Fibroblast of mammary gland (primary cell): ENCODE data around the gene FBXL19.

Source experiments
- DNase-seq: peaks from one replicate; pipeline ENCODE4 v3.0.0-alpha.2; 2010; ENCODE audit warnings: low read depth
- H3K4me3 ChIP-seq: 2 replicates; pipeline ENCODE4 v1.5.1; 2011; ENCODE audit warnings: low read depth, mild to moderate bottlenecking, low read length, moderate library complexity; ENCODE audit not compliant: control insufficient read depth
- CTCF ChIP-seq: conservative IDR thresholded peaks from 2 replicates; pipeline ENCODE4 v1.5.1; 2011; ENCODE audit warnings: low read depth, low read length, inconsistent platforms; ENCODE audit not compliant: control insufficient read depth, insufficient read depth

The FBXL19 gene

GRCh38 chr16:30964574-30965226 lies 41.3 kb downstream of the FBXL19 start:
- TF ChIP-seq CTCF, result no peak
- H3K4me3 ChIP-seq, result no peak overlapping the region
- no peak for DNase-seq

GRCh38 chr16:30965436-30965835 lies 42.1 kb downstream of the FBXL19 start:
- H3K4me3 ChIP-seq, result no peak overlapping the region
- DNase-seq, result no peak
- TF ChIP-seq CTCF, result no peak

- no peak for DNase-seq
- no peak overlapping the region for H3K4me3 ChIP-seq
- no peak for TF ChIP-seq CTCF
Measured at GRCh38 chr16:30966033-30966619, 42.8 kb downstream of the FBXL19 start.

- H3K4me3 ChIP-seq, result no peak overlapping the region
- DNase-seq, result peak; percentile 65
- TF ChIP-seq CTCF, result no peak
Measured at GRCh38 chr16:30967795-30968194, 44.4 kb downstream of the FBXL19 start.

- DNase-seq, result no peak
- no peak overlapping the region for H3K4me3 ChIP-seq
Measured at GRCh38 chr16:30969246-30969842, 46.0 kb downstream of the FBXL19 start.

GRCh38 chr16:30971298-30971697 lies 47.9 kb downstream of the FBXL19 start:
- TF ChIP-seq CTCF, result no peak
- no peak overlapping the region for H3K4me3 ChIP-seq
- no peak for DNase-seq

More at GRCh38 chr16:30969246-30969842, 46.0 kb downstream of the FBXL19 start:
- TF ChIP-seq CTCF, result no peak
